ENCODE measurements around the gene COQ4.

COQ4 gene

GRCh38 chr9:128342971-128343680, 20.5 kb downstream of the COQ4 start:
- DNase-seq: no peak

GRCh38 chr9:128343855-128344254, 21.2 kb downstream of the COQ4 start:
- no peak for DNase-seq

DNA sequence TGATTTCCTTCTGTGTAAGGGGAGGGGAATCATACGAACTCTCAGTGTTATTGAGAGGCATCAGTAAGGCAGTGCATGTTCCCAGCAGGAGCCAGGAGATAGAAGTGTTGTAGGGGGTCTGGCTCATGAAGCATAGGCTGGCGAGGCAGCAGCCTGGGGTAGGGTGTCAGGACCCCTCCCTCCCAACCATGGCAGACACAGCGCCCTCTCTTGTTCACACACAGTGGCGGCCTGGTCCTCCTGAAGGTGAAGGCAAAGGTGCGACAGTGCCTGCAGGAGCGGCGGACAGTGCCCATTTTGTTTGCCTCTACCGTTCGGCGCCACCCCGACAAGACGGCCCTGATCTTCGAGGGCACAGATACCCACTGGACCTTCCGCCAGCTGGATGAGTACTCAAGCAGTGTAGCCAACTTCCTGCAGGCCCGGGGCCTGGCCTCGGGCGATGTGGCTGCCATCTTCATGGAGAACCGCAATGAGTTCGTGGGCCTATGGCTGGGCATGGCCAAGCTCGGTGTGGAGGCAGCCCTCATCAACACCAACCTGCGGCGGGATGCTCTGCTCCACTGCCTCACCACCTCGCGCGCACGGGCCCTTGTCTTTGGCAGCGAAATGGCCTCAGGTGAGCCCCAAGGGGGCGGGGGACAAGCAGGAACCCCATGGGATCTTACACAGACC, 22.4 kb downstream of the COQ4 start:
- no peak for DNase-seq

- DNase-seq: no peak
Observed at GRCh38 chr9:128349125-128349524, 26.5 kb downstream of the COQ4 start.

GRCh38 chr9:128349772-128350171, 27.1 kb downstream of the COQ4 start:
- no peak for DNase-seq

- no peak for DNase-seq
Observed at GRCh38 chr9:128355451-128355850, 32.8 kb downstream of the COQ4 start.

DNA sequence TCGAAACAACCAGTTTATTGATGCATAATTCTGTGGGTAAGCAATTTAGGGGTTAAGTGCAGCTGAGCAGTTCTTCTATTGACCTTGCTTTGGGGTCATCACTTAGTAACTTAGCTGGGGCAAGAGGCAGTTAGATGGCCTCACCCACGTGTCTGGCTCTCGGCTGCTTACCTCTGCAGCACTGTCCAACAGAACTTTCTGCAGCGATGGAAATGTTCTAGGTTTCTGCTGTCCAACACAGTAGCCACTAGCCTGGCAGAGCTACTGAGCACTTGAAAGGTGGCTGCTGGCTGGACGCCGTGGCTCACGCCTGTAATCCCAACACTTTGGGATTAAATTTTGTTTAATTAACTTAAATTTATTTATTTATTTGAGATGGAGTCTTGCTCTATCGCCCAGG, 35.5 kb downstream of the COQ4 start:
- no peak for DNase-seq

GRCh38 chr9:128358861-128359260, 36.2 kb downstream of the COQ4 start:
- DNase-seq: no peak

DNA sequence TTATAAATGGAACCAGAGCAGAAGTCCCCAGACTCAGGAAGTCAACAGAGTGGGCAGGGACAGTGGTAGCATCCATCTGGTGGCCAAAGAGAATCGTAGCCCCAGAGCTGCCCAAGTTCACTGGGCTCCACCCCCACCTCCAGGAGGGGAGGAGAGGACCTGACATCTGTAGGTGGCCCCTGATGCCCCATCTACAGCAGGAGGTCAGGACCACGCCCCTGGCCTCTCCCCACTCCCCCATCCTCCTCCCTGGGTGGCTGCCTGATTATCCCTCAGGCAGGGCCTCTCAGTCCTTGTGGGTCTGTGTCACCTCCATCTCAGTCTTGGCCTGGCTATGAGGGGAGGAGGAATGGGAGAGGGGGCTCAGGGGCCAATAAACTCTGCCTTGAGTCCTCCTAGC, 38.2 kb downstream of the COQ4 start:
- no peak for DNase-seq

- DNase-seq: no peak
Observed at GRCh38 chr9:128361296-128361985, 38.8 kb downstream of the COQ4 start.

- DNase-seq: peak; percentile 82
Observed at GRCh38 chr9:128361986-128362646, 39.5 kb downstream of the COQ4 start.

DNA sequence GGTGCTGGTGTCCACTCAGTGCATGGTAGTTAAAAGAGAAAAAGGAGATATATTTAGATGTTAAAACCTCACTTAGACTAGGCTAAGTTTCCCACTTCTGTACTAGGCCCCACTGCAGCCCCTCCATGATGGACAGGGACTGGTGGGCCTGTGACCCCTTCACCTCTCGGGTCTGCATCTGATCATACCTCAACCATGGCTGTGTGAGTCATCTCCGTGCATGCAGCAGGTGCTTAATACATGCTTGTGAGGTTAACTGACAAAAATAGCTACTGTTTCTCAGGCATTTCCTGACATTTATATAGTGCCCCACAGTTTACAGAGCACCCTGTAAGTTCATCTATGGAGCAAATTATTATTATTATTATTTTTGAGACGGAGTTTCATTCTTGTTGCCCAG, 40.1 kb downstream of the COQ4 start:
- DNase-seq: no peak

GRCh38 chr9:128365525-128365924, 42.9 kb downstream of the COQ4 start:
- peak in 1 of 2 experiments; percentile 24 for DNase-seq

- DNase-seq: no peak
Observed at GRCh38 chr9:128369024-128369706, 46.5 kb downstream of the COQ4 start.

DNA sequence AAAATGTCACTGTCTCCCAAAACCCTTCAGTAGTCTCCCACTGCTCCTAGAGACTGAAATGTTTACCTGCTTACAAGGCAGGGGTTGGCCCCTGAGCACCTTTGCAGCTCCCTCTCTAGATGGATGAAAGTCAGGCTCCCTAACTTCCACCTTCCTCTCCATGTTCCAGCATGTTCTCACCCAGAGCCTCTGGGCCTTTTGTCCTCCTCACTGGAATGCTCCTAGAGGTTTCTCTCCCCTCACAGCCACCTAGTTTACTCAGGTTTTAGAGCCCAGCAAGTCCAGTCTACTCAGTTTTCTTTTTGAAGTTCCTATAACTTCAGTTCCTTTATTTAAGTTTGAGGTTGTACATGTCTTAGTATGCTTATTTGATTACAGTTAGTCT, 47.7 kb downstream of the COQ4 start:
- DNase-seq: no peak

- peak; percentile 96 to 97 for DNase-seq
Observed at GRCh38 chr9:128370752-128371629, 48.4 kb downstream of the COQ4 start, which contains the start of gene URM1. URM1 (plus strand) TSS chr9:128371374; CDS start chr9:128371381, 7 bp downstream.

- no peak for DNase-seq
Observed at GRCh38 chr9:128371630-128372117, 49.0 kb downstream of the COQ4 start.

GRCh38 chr9:128372188-128372641, 49.6 kb downstream of the COQ4 start:
- peak in 1 of 2 experiments; percentile 8 for DNase-seq

DNA sequence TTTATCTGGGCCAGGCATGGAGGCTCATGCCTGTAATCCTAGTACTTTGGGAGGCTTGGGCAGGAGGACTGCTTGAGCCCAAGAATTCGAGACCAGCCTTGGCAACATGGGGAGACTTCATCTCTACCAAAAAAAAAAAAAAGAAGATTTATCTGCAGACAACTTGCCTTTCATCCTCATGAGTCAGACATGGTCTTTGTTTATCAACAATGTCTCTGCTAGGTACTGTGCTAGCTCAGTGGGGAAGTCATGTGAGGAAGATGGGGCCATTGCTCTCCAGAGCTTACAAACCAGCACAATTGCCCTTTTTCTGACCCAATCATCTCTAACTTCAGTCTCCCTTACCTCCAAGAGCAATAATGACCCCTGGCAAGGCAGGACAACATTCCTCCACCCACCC, 50.1 kb downstream of the COQ4 start:
- DNase-seq: no peak

- no peak for DNase-seq
Observed at GRCh38 chr9:128374221-128374675, 51.6 kb downstream of the COQ4 start.

- no peak for DNase-seq
Observed at GRCh38 chr9:128375865-128376264, 53.2 kb downstream of the COQ4 start.
